Progenitor cell of endocrine pancreas (in vitro differentiated cells): Measurements from ENCODE around the gene KAT2A. TPM values are rescaled to one million over a fixed set of nuclear protein-coding genes. Genes with fewer than 3 reads are reported as not detected.

Source experiments
- DNase-seq: peaks from one replicate; pipeline ENCODE4 v3.0.0; 2021; ENCODE audit warnings: low spot score; ENCODE audit not compliant: unreplicated experiment
- H3K27ac Mint-ChIP-seq: 2 replicates; pipeline ENCODE4 v1.8.0; 2021; ENCODE audit warnings: mild to moderate bottlenecking, moderate library complexity, mixed read lengths
- H3K27me3 Mint-ChIP-seq: 2 replicates; pipeline ENCODE4 v1.8.0; 2021; ENCODE audit warnings: mixed read lengths
- H3K36me3 Mint-ChIP-seq: 2 replicates; pipeline ENCODE4 v1.8.0; 2022; ENCODE audit warnings: mixed read lengths; ENCODE audit not compliant: insufficient read depth
- H3K4me1 Mint-ChIP-seq: 2 replicates; pipeline ENCODE4 v1.8.0; 2021; ENCODE audit warnings: low read depth, mixed read lengths
- H3K4me3 Mint-ChIP-seq: 2 replicates; pipeline ENCODE4 v1.8.0; 2021; ENCODE audit warnings: low read depth, mild to moderate bottlenecking, moderate library complexity, mixed read lengths
- H3K9me3 Mint-ChIP-seq: 2 replicates; pipeline ENCODE4 v1.8.0; 2021; ENCODE audit warnings: low read depth, mixed read lengths
- total RNA-seq: library from RNA; stranded (reverse); gene quantifications from 2 replicates; pipeline ENCODE4 v1.2.1, GENCODE V29; 2021
- TF ChIP-seq, protein P1 (sequence below): fragments of 200-600 bp; sonication (generic); IDR thresholded peaks from one replicate; pipeline ENCODE4 v1.5.0; 2021; ENCODE audit warnings: antibody characterized with exemption, mild to moderate bottlenecking; ENCODE audit not compliant: unreplicated experiment

Gene KAT2A
- total RNA-seq, 1 donor from 2014 or later, result 40.1 TPM

DNA sequence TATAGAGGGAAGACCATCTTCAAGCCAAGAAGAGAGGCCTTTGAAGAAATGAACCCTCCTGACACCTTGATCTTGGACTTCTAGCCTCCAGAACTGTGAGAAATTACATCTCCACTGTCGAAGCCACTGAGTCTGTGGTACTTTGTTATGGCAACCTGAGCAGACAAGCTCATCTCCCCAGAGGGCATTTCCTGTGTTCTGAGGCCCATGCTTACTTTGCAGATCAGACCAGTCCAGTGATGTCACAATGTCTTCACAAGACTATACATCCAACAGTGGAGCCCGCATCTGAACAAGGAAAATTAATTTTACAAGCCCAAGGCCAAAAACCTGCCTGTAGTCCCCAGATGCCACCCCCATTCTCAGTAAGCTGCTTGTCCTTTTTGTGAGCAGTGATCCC, 56.0 kb downstream of the KAT2A start:
- H3K27ac Mint-ChIP-seq, result no peak overlapping the region

More for the DNA sequence above, 56.0 kb downstream of the KAT2A start:
- H3K9me3 Mint-ChIP-seq, result no peaks in the 10 kb centered on the region
- H3K4me1 Mint-ChIP-seq, result no peaks in the 10 kb centered on the region
- no peaks in the 10 kb centered on the region for H3K36me3 Mint-ChIP-seq
- no peak overlapping the region for H3K4me3 Mint-ChIP-seq
- no peak for DNase-seq
- TF ChIP-seq, protein P1, sequence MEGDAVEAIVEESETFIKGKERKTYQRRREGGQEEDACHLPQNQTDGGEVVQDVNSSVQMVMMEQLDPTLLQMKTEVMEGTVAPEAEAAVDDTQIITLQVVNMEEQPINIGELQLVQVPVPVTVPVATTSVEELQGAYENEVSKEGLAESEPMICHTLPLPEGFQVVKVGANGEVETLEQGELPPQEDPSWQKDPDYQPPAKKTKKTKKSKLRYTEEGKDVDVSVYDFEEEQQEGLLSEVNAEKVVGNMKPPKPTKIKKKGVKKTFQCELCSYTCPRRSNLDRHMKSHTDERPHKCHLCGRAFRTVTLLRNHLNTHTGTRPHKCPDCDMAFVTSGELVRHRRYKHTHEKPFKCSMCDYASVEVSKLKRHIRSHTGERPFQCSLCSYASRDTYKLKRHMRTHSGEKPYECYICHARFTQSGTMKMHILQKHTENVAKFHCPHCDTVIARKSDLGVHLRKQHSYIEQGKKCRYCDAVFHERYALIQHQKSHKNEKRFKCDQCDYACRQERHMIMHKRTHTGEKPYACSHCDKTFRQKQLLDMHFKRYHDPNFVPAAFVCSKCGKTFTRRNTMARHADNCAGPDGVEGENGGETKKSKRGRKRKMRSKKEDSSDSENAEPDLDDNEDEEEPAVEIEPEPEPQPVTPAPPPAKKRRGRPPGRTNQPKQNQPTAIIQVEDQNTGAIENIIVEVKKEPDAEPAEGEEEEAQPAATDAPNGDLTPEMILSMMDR, result no peak
- peaks cover 25% of the 10 kb centered on the region for H3K27me3 Mint-ChIP-seq

Other genes starting within 250 kb of the KAT2A start
- 186 and 188 TPM in 2 replicates for gene ACLY, start 202.4 kb downstream of the KAT2A start, total RNA-seq
- gene ODAD4, start 190.8 kb downstream of the KAT2A start, total RNA-seq, result 6.3 and 7.1 TPM in 2 replicates
- gene CNP, start 154.6 kb downstream of the KAT2A start, total RNA-seq, result 98.7 and 102 TPM in 2 replicates
- 113 and 117 TPM in 2 replicates for gene DNAJC7, start 103.9 kb downstream of the KAT2A start, total RNA-seq
- 44.8 and 48.1 TPM in 2 replicates for gene NKIRAS2, start 101.3 kb downstream of the KAT2A start, total RNA-seq
- 3.2 and 3.7 TPM in 2 replicates for gene C17orf113, start 70.8 kb downstream of the KAT2A start, total RNA-seq
- gene ZNF385C, start 22.9 kb downstream of the KAT2A start, total RNA-seq, result 2.7 TPM in 2 replicates
- 0.42 and 0.43 TPM in 2 replicates for gene DHX58, start 8.7 kb downstream of the KAT2A start, total RNA-seq
- gene HSPB9, start 1.4 kb upstream of the KAT2A start, total RNA-seq, result 0.16 TPM in 1 of 2 replicates, not detected in the other
- 68.8 and 70.3 TPM in 2 replicates for gene RAB5C, start 33.6 kb upstream of the KAT2A start, total RNA-seq
- not detected in 2 replicates for gene KCNH4, start 59.8 kb upstream of the KAT2A start, total RNA-seq
- not detected in 2 replicates for gene HCRT, start 64.1 kb upstream of the KAT2A start, total RNA-seq
- 6.8 and 8.1 TPM in 2 replicates for gene GHDC, start 73.1 kb upstream of the KAT2A start, total RNA-seq
- 43.3 and 46.8 TPM in 2 replicates for gene STAT5B, start 155.0 kb upstream of the KAT2A start, total RNA-seq
- gene STAT5A, start 167.1 kb upstream of the KAT2A start, total RNA-seq, result 0.74 and 1.4 TPM in 2 replicates